GM10248 (cell line): ENCODE results near the gene CCDC85C.

Experiments used
- CTCF ChIA-PET: fragments of 300-600 bp; sonication (Branson Sonifier 250); formaldehyde crosslinking; extraction: SDS; loops from one replicate; lab custom pipeline; 2021; ENCODE audit warnings: antibody characterized with exemption; lab: Yijun Ruan, JAX
- POLR2A ChIA-PET: fragments of 350-650 bp; sonication (Branson Sonifier 250); formaldehyde crosslinking; extraction: SDS; loops from one replicate; lab custom pipeline; 2020; ENCODE audit warnings: antibody characterized with exemption; lab: Yijun Ruan, JAX
- DNase-seq: peaks from one replicate; pipeline ENCODE4 v3.0.0; 2012; ENCODE audit errors: extremely low spot score
- TF ChIP-seq, protein P1 (sequence below): IDR thresholded peaks from 2 replicates; pipeline ENCODE4 v1.5.1; 2012; ENCODE audit warnings: mild to moderate bottlenecking, low read depth; ENCODE audit errors: extremely low read depth, missing control alignments, control extremely low read depth

CCDC85C gene

GRCh38 chr14:99566390-99567354 is 37.3 kb downstream of the CCDC85C start:
- TF ChIP-seq, protein P1, sequence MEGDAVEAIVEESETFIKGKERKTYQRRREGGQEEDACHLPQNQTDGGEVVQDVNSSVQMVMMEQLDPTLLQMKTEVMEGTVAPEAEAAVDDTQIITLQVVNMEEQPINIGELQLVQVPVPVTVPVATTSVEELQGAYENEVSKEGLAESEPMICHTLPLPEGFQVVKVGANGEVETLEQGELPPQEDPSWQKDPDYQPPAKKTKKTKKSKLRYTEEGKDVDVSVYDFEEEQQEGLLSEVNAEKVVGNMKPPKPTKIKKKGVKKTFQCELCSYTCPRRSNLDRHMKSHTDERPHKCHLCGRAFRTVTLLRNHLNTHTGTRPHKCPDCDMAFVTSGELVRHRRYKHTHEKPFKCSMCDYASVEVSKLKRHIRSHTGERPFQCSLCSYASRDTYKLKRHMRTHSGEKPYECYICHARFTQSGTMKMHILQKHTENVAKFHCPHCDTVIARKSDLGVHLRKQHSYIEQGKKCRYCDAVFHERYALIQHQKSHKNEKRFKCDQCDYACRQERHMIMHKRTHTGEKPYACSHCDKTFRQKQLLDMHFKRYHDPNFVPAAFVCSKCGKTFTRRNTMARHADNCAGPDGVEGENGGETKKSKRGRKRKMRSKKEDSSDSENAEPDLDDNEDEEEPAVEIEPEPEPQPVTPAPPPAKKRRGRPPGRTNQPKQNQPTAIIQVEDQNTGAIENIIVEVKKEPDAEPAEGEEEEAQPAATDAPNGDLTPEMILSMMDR, result no peak
- POLR2A ChIA-PET, result no interaction called here
- CTCF ChIA-PET, result no interaction called here
- DNase-seq, result no peak

- CTCF ChIA-PET, result interaction anchor here (1.2 kb wide), 1 partner anchor 16 kb away, joined by 4 read pairs; no protein-coding TSS in a partner anchor
- TF ChIP-seq, protein P1, result no peak
- no peak for DNase-seq
- POLR2A ChIA-PET, result no interaction called here
Observed at GRCh38 chr14:99566009-99566389, 38.0 kb downstream of the CCDC85C start.

GRCh38 chr14:99565383-99565782 is 38.6 kb downstream of the CCDC85C start:
- ChIA-PET POLR2A (no interaction called here), CTCF (interaction anchor here (1.2 kb wide), 1 partner anchor 16 kb away, joined by 4 read pairs; no protein-coding TSS in a partner anchor)
- no peak for DNase-seq
- TF ChIP-seq, protein P1, result no peak

DNA sequence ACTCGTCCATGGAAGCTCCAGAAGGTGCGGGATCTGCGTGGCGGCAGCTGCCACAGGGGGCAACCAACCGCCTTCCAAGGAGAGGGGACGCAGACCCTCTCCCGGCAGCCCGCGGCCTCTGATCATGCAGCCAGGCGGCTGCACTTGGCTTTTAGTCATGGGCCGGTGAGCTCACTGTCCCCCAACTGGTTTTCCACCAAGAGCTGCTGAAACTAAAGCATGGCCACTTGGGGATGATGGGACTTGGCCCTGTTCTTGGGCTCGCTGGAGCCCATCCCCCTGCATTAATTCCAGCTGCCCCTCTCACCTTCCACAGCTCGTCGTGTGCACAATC is 39.1 kb downstream of the CCDC85C start:
- DNase-seq, result no peak
- TF ChIP-seq, protein P1, result no peak
- ChIA-PET CTCF (interaction anchor here (1.2 kb wide), 1 partner anchor 17 kb away, joined by 4 read pairs; no protein-coding TSS in a partner anchor), POLR2A (no interaction called here)

DNA sequence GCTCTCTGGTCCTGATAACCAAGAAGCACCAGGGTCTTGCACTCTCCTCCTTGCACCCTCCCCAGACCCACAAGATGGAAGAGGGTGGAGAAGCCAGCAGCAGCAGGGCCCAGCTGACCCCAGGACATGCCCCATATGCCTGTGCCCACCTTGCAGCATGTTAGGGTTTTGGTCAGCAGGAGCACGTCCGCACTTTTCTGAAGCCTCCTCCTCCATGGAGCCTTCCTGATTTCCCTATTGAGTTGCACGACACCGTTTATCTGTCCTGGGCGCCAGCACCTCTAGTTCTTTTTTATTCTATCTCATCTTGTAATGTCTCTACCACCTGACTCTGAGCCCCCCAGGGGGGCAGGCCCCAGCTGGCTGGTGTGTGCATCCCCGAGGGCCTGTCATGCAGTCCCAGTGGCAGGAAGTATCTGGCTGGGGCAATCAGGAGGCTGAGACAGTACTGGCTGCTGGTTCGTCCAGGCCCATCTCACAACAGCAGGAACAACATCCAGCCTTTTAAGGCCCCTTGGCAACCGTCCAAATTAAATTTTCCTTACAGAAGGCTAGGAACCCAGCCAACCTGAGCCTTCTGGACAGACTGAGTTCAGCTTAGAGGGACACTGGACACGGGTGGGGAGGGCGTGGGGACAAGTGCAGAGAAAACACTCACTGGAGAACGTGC is 39.6 kb downstream of the CCDC85C start:
- ChIA-PET POLR2A (no interaction called here), CTCF (interaction anchor here (1.2 kb wide), 1 partner anchor 17 kb away, joined by 4 read pairs; no protein-coding TSS in a partner anchor)
- no peak for DNase-seq
- TF ChIP-seq, protein P1, result no peak

DNA sequence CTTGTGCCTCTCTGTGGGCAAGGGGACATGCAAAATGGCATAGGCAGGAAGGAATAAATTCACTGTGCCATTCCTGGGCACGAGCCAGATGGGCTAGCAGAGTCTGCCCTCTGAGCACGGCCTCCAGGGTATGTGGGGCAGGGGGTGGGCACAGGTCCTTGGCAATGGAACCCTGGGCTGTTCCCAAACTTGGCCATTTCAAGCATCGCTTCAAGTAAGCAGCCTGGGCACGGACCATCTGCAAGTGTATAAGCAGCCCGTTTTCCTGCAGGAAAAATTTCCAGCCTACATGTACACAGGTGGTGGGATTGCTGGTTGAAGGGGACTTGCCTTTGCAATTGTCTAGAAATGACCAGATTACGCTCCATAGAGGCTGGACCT is 40.3 kb downstream of the CCDC85C start:
- TF ChIP-seq, protein P1, result no peak
- no peak for DNase-seq
- ChIA-PET POLR2A (no interaction called here), CTCF (no interaction called here)
